Calu3 (cell line): ENCODE measurements around the gene EPSTI1. TPM values are rescaled to one million over a fixed set of nuclear protein-coding genes. Genes with fewer than 3 reads are reported as not detected.
"Not testable (repeated sequence)": the region's sequence is repeated elsewhere in the genome, so short reads cannot be mapped to it uniquely, and the experiment has no call there.

Experiments
- BruUV-seq: library from RNA; stranded (reverse); fragments of 400-500 nt; replicated peaks from 2 replicates; lab custom pipeline; 2021; lab: Mats Ljungman, UMichigan
- CTCF ChIA-PET: fragments of 300-600 bp; sonication (Branson Sonifier 250); formaldehyde crosslinking; loops from one replicate; lab custom pipeline; 2022; ENCODE audit warnings: antibody characterized with exemption; lab: Charles Lee
- DNase-seq: peaks from one replicate; pipeline ENCODE4 v3.0.0; 2022
- H3K27ac Mint-ChIP-seq: one replicate; pipeline ENCODE4 v1.8.0; 2022; ENCODE audit warnings: mixed read lengths; ENCODE audit not compliant: unreplicated experiment
- H3K27me3 Mint-ChIP-seq: one replicate; pipeline ENCODE4 v1.8.0; 2022; ENCODE audit warnings: mixed read lengths; ENCODE audit not compliant: unreplicated experiment
- H3K36me3 Mint-ChIP-seq: one replicate; pipeline ENCODE4 v1.8.0; 2022; ENCODE audit warnings: mild to moderate bottlenecking, moderate library complexity, mixed read lengths; ENCODE audit not compliant: insufficient read depth, unreplicated experiment
- H3K4me1 Mint-ChIP-seq: one replicate; pipeline ENCODE4 v1.8.0; 2022; ENCODE audit warnings: mild to moderate bottlenecking, low read depth, mixed read lengths; ENCODE audit not compliant: unreplicated experiment
- H3K4me3 Mint-ChIP-seq: one replicate; pipeline ENCODE4 v1.8.0; 2022; ENCODE audit warnings: mild to moderate bottlenecking, low read depth, moderate library complexity, mixed read lengths; ENCODE audit not compliant: unreplicated experiment
- H3K9me3 Mint-ChIP-seq: one replicate; pipeline ENCODE4 v1.8.0; 2022; ENCODE audit warnings: low read depth, mixed read lengths; ENCODE audit not compliant: unreplicated experiment
- CTCF ChIP-seq: fragments of 200-600 bp; IDR thresholded peaks from one replicate; pipeline ENCODE4 v1.8.0; 2022; ENCODE audit warnings: antibody characterized with exemption; ENCODE audit not compliant: unreplicated experiment
- intact Hi-C: fragments of 100-400 bp; cut with micrococcal nuclease; formaldehyde crosslinking; loops from one replicate; pipeline ENCODE4 v1.10.0; 2022; ENCODE audit not compliant: unreplicated experiment
- total RNA-seq: library from RNA; stranded (reverse); gene quantifications from 2 replicates; pipeline ENCODE4 v1.2.3, GENCODE V29; 2022

Gene EPSTI1
- total RNA-seq, 1 experiment from 2014 or later: 11.5 TPM

GRCh38 chr13:42867232-42867631 is 124.8 kb downstream of the EPSTI1 start:
- CTCF ChIA-PET: interaction anchor here (0.6 kb wide), 1 partner anchor 10 kb away, joined by 5 read pairs; no protein-coding TSS in a partner anchor
- Mint-ChIP-seq H3K4me1 (no peaks in the 10 kb centered on the region), H3K27me3 (peaks cover 47% of the 10 kb centered on the region), H3K4me3 (no peak overlapping the region), H3K27ac (no peak overlapping the region), H3K9me3 (no peaks in the 10 kb centered on the region), H3K36me3 (no peaks in the 10 kb centered on the region)
- no TSS peak for BruUV-seq
- DNase-seq: no peak
- no peak for TF ChIP-seq CTCF
- intact Hi-C loops: no loop called here

- no TSS peak for BruUV-seq
- Mint-ChIP-seq H3K27ac (no peak overlapping the region), H3K36me3 (no peaks in the 10 kb centered on the region), H3K9me3 (no peaks in the 10 kb centered on the region), H3K4me1 (no peaks in the 10 kb centered on the region), H3K4me3 (no peak overlapping the region), H3K27me3 (peaks cover 40% of the 10 kb centered on the region)
- CTCF ChIA-PET: no interaction called here
- intact Hi-C loops: no loop called here
- TF ChIP-seq CTCF: no peak
- no peak for DNase-seq
These were observed 126.3 kb downstream of the EPSTI1 start for GRCh38 chr13:42865768-42866102.

GRCh38 chr13:42864952-42865767 is 126.9 kb downstream of the EPSTI1 start:
- no TSS peak for BruUV-seq
- no peaks in the 10 kb centered on the region for H3K36me3 Mint-ChIP-seq
- TF ChIP-seq CTCF: no peak
- H3K27me3 Mint-ChIP-seq: peaks cover 40% of the 10 kb centered on the region
- no peak overlapping the region for H3K4me3 Mint-ChIP-seq
- no peaks in the 10 kb centered on the region for H3K9me3 Mint-ChIP-seq
- H3K4me1 Mint-ChIP-seq: no peaks in the 10 kb centered on the region
- H3K27ac Mint-ChIP-seq: no peak overlapping the region
- DNase-seq: no peak
- CTCF ChIA-PET: no interaction called here
- intact Hi-C loops: no loop called here

- H3K27me3 Mint-ChIP-seq: peaks cover 40% of the 10 kb centered on the region
- H3K9me3 Mint-ChIP-seq, H3K4me1 Mint-ChIP-seq, BruUV-seq, CTCF ChIA-PET, intact Hi-C loops, H3K27ac Mint-ChIP-seq, H3K36me3 Mint-ChIP-seq, H3K4me3 Mint-ChIP-seq, DNase-seq: not testable (repeated sequence)
These were observed 129.7 kb downstream of the EPSTI1 start for GRCh38 chr13:42862370-42862769.

- H3K36me3 Mint-ChIP-seq: no peaks in the 10 kb centered on the region
- intact Hi-C loops: no loop called here
- no peaks in the 10 kb centered on the region for H3K4me1 Mint-ChIP-seq
- peaks cover 31% of the 10 kb centered on the region for H3K27me3 Mint-ChIP-seq
- no peaks in the 10 kb centered on the region for H3K9me3 Mint-ChIP-seq
- H3K4me3 Mint-ChIP-seq: no peak overlapping the region
- CTCF ChIA-PET: no interaction called here
- H3K27ac Mint-ChIP-seq: no peak overlapping the region
- no peak for TF ChIP-seq CTCF
- BruUV-seq: no TSS peak
- DNase-seq: no peak
These were observed 131.6 kb downstream of the EPSTI1 start for GRCh38 chr13:42860485-42860884.
